ENCODE data around the gene MACROH2A1. TPM values are rescaled to one million over a fixed set of nuclear protein-coding genes. Genes with fewer than 3 reads are reported as not detected.
A peak's percentile ranks its signal among the peaks of the same experiment; 100 is the strongest.

The MACROH2A1 gene
- total and polyA plus RNA-seq, 5 experiments from 2014 or later: 96.3 to 121 (median 101) TPM

DNA sequence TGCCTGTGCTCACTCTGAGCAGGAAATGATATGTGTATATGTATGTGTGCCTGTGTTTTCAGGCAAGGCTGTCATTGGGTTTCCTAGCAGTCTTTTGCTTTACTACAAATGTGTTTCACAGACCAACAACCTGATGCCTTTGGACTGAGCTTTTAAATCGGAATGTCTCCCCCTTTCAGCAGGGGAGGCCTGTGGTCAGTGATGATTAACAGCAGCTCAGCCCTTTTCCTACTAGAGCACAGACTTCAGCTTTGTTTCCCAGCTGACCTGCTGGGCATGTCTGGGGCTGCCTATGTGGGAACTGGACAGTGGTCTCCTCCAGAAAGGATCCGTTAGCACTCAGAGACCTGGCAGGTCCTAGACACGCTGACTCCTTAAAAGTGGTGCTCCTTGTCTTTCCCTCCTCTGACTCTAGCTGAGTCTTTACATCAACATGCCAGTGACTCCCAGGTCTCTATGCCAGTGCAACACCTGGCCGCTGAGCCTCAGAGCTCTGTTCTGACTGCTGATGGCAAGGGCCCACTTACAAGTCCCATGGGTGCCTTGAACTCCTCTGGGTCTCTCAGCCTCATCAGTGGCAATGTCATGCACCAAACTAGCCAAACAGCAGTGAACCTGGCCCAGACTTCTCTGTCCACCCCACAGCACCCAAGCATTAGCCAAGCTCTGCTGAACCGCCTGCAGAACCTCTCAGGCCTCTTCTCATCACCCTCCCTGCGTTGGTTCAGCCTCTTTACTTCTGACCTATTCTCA is 7.7 kb downstream of the MACROH2A1 start:
- POLR2A ChIA-PET: no interaction called here
- peak overlapping the region in 1 of 10 donors; percentile 2 for H3K4me3 Mint-ChIP-seq
- DNase-seq (no peak), ATAC-seq (no peak)
- H3K36me3 Mint-ChIP-seq: peaks cover 6 to 56% (median 13%) of the 10 kb centered on the region in 3 donors
- peak overlapping the region in 6 of 10 donors; percentile 8 to 72 (median 44) for H3K27ac Mint-ChIP-seq
- H3K4me1 Mint-ChIP-seq: peaks cover 45 to 95% (median 92%) of the 10 kb centered on the region in 4 donors
- H3K27me3 Mint-ChIP-seq: no peaks in the 10 kb centered on the region
- H3K9me3 Mint-ChIP-seq: no peaks in the 10 kb centered on the region

- Mint-ChIP-seq H3K27ac (no peak overlapping the region), H3K4me3 (no peak overlapping the region), H3K4me1 (peaks cover 36 to 85% (median 82%) of the 10 kb centered on the region in 4 donors), H3K36me3 (peaks cover 6 to 68% (median 15%) of the 10 kb centered on the region in 3 donors), H3K9me3 (no peaks in the 10 kb centered on the region), H3K27me3 (no peaks in the 10 kb centered on the region)
- DNase-seq (no peak), ATAC-seq (no peak)
- POLR2A ChIA-PET: no interaction called here
Measured at GRCh38 chr5:135388860-135389435, 10.1 kb downstream of the MACROH2A1 start.

- DNase-seq: no peak
- H3K4me1 Mint-ChIP-seq: peaks cover 33 to 78% (median 77%) of the 10 kb centered on the region in 4 donors
- no peak overlapping the region for H3K4me3 Mint-ChIP-seq
- ATAC-seq: no peak
- H3K27me3 Mint-ChIP-seq: no peaks in the 10 kb centered on the region
- peak overlapping the region in 2 of 10 donors; percentile 43 to 56 for H3K27ac Mint-ChIP-seq
- H3K9me3 Mint-ChIP-seq: no peaks in the 10 kb centered on the region
- peaks cover 10 to 72% (median 24%) of the 10 kb centered on the region in 3 donors for H3K36me3 Mint-ChIP-seq
- POLR2A ChIA-PET: no interaction called here
Measured at GRCh38 chr5:135387629-135387960, 11.4 kb downstream of the MACROH2A1 start.

- peak overlapping the region in 3 of 10 donors; percentile 2 to 56 (median 43) for H3K27ac Mint-ChIP-seq
- ATAC-seq (no peak), DNase-seq (no peak)
- H3K9me3 Mint-ChIP-seq: no peaks in the 10 kb centered on the region
- POLR2A ChIA-PET: no interaction called here
- peaks cover 16 to 72% (median 28%) of the 10 kb centered on the region in 3 donors for H3K36me3 Mint-ChIP-seq
- peak overlapping the region in 1 of 10 donors; percentile 1 for H3K4me3 Mint-ChIP-seq
- no peaks in the 10 kb centered on the region for H3K27me3 Mint-ChIP-seq
- peaks cover 34 to 77% (median 77%) of the 10 kb centered on the region in 4 donors for H3K4me1 Mint-ChIP-seq
Measured at GRCh38 chr5:135386886-135387628, 12.0 kb downstream of the MACROH2A1 start.

DNA sequence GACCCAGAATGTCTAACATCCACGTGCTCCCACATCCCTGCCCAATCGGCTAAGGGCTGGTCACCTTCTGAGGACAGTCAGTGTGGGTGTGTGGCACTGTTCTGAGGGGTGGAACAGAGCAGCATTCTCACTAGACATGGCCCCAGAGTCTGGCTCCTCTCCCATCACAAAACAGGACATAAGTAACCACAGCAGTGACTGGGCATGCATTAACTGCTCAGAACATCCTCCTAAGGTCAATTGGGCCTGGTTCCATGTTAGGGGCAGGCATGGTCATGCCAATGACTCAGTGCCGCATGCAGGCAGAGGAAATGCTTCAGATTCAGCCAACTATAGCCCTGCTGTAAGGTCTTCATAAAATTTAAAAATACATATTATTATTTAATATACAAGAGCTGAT is 12.9 kb downstream of the MACROH2A1 start:
- DNase-seq: no peak
- no peak for ATAC-seq
- Mint-ChIP-seq H3K4me3 (no peak overlapping the region), H3K36me3 (peaks cover 17 to 76% (median 28%) of the 10 kb centered on the region in 3 donors), H3K9me3 (no peaks in the 10 kb centered on the region), H3K4me1 (peaks cover 27 to 70% (median 68%) of the 10 kb centered on the region in 4 donors), H3K27ac (peak overlapping the region in 2 of 10 donors; percentile 19 to 38), H3K27me3 (no peaks in the 10 kb centered on the region)
- POLR2A ChIA-PET: no interaction called here

DNA sequence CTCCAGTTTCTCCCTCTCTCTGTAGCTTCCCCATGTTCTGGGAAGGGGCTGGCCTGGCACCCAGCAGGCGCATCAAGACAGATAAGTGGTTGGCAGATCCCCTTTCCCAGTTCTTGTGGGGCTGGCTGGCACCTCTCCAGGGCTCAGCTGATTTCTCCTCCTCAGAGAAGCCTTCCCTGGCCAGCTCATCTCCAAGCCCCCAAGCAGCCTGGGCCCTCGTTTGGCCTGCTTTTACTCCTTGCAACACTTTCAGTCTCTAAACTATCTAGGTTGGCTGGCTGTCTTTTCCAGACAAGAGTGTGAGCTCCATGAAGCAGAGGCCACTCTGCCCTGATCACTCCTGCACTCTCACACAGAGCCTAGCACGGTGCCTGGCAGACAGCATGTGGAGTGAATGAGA is 13.5 kb downstream of the MACROH2A1 start:
- Mint-ChIP-seq H3K4me1 (peaks cover 27 to 67% (median 65%) of the 10 kb centered on the region in 4 donors), H3K27ac (peak overlapping the region in 3 of 10 donors; percentile 15 to 38 (median 19))
- POLR2A ChIA-PET: no interaction called here

DNA sequence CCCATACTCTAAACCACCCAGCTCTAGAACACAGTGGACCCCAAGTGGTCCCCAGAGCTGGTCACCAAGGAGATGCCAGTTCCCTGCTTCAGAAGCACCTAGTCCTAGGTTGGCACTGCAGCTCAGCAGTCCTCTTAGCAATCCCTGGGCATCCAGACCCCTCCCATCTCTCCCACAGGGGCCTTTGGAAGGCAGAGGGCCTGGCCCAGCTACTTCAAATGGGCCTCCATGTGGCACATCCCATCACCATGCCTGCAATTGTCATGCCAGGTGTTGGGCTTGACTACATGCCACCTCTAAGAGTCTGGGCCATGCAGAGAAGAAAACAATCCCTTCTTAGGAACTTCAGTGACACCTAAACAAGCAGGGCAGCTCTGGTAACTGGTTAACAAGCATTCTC is 14.1 kb downstream of the MACROH2A1 start:
- Mint-ChIP-seq H3K27me3 (no peaks in the 10 kb centered on the region), H3K4me1 (peaks cover 23 to 64% (median 61%) of the 10 kb centered on the region in 4 donors), H3K9me3 (no peaks in the 10 kb centered on the region), H3K36me3 (peaks cover 17 to 84% (median 28%) of the 10 kb centered on the region in 3 donors), H3K27ac (peak overlapping the region in 2 of 10 donors; percentile 7 to 19), H3K4me3 (no peak overlapping the region)
- ATAC-seq: no peak
- POLR2A ChIA-PET: interaction anchor here (1.1 kb wide), 1 partner anchor 9 kb away, joined by 3 read pairs; no protein-coding TSS in a partner anchor
- DNase-seq: no peak

More for the DNA sequence above, 13.5 kb downstream of the MACROH2A1 start:
- Mint-ChIP-seq H3K27me3 (no peaks in the 10 kb centered on the region), H3K9me3 (no peaks in the 10 kb centered on the region), H3K36me3 (peaks cover 17 to 81% (median 28%) of the 10 kb centered on the region in 3 donors), H3K4me3 (no peak overlapping the region)
- DNase-seq: no peak
- ATAC-seq: no peak

- Mint-ChIP-seq H3K36me3 (peaks cover 17 to 84% (median 32%) of the 10 kb centered on the region in 3 donors), H3K4me3 (no peak overlapping the region), H3K27ac (no peak overlapping the region), H3K4me1 (peaks cover 25 to 65% (median 61%) of the 10 kb centered on the region in 4 donors), H3K27me3 (no peaks in the 10 kb centered on the region), H3K9me3 (no peaks in the 10 kb centered on the region)
- POLR2A ChIA-PET: interaction anchor here (0.7 to 1.1 kb wide), 2 partner anchors 10 to 40 kb away, joined by 3 to 5 read pairs; no protein-coding TSS in a partner anchor
- DNase-seq (no peak), ATAC-seq (no peak)
Measured at GRCh38 chr5:135383803-135384495, 15.1 kb downstream of the MACROH2A1 start.

DNA sequence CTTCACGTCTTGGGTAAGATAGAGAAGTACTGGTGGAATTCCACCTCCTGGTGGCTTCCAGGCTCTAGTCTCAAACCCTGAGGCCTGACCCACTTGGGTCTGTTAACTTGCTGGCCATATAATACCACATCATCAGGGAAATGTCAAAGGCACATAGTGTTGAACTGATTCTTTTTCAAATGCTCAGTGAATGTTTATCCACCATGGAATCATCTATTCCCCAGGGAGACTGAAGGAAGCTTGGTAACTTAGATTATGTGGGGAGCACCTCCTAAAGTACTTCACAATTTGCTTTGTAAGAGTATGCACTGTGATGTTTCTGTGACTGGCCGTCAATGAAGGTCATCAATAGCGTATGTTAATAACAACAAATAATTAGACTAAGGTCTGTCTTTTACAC is 16.1 kb downstream of the MACROH2A1 start:
- H3K27ac Mint-ChIP-seq: peak overlapping the region in 2 of 10 donors; percentile 25 to 37
- POLR2A ChIA-PET: no interaction called here
- H3K4me3 Mint-ChIP-seq: no peak overlapping the region
- no peaks in the 10 kb centered on the region for H3K27me3 Mint-ChIP-seq
- H3K4me1 Mint-ChIP-seq: peaks cover 24 to 65% (median 61%) of the 10 kb centered on the region in 4 donors
- no peaks in the 10 kb centered on the region for H3K9me3 Mint-ChIP-seq
- ATAC-seq: no peak
- no peak for DNase-seq
- peaks cover 11 to 84% (median 27%) of the 10 kb centered on the region in 3 donors for H3K36me3 Mint-ChIP-seq

DNA sequence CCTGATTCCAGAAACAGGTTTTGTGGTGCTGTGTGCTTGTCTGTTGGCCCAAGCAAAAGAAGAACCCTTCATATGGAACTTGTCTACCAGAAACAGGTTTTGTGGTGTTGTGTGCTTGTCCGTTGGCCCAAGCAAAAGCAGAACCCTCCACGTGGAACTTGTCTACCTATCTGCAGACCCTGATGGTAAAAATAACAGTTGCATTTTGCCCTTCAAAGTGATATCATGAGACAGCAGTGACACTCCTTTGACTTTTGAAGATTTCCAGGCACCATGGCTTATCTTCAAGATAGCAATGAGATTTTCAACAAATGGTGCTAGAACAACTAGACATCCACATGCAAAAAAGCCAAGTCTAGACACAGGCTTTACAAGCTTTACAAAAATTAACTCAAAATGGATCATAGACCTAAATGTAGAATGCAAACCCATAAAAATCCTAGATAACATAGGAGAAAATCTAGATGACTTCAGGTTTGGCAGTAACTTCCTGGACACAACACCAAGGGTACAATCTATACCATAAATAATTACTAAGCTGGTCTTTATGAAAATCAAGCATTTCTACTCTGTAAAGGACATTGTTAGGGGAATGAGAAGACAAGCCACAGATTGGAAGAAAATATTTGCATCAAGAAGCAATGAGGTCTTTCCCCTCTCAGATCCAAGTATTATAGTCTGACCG is 16.8 kb downstream of the MACROH2A1 start:
- Mint-ChIP-seq H3K27me3 (no peaks in the 10 kb centered on the region), H3K4me3 (no peak overlapping the region), H3K36me3 (peaks cover 11 to 84% (median 27%) of the 10 kb centered on the region in 3 donors), H3K9me3 (no peaks in the 10 kb centered on the region), H3K27ac (peak overlapping the region in 1 of 10 donors; percentile 25), H3K4me1 (peaks cover 22 to 66% (median 61%) of the 10 kb centered on the region in 4 donors)
- no peak for ATAC-seq
- POLR2A ChIA-PET: no interaction called here
- DNase-seq: no peak

DNA sequence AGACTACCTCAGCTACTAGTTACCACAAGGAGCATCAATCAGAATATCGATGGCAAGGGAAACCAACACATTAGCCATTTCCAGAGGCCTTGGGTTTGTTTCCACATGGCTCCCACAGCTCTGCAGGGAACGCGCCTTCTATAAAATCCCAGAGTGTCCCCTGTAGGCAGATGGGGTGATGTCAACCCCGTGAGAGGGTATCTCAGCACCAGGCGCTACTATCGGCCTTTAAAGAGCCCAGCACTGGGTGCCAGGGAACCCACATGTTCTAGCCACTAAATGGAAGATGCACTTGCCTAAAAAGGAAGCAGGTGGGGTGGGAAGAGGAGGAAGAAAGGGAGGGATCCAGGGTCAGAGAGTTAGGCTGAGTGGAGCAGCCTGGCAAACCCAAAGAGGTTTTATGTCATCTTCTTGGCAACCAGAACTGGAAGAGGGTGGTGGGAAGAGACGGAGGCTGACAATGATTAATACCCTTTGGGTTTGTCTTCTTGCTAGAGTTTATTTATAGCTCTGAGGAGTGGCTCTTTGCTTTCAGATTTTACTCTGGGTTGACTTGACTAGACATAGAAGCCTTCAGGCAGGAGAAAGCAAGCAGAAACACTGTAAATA is 19.9 kb downstream of the MACROH2A1 start:
- Mint-ChIP-seq H3K9me3 (no peaks in the 10 kb centered on the region), H3K4me1 (peaks cover 32 to 66% (median 64%) of the 10 kb centered on the region in 4 donors), H3K4me3 (peak overlapping the region in 1 of 10 donors; percentile 1), H3K27ac (peak overlapping the region in 5 of 10 donors; percentile 33 to 86 (median 49)), H3K36me3 (peaks cover 11 to 92% (median 25%) of the 10 kb centered on the region in 3 donors), H3K27me3 (no peaks in the 10 kb centered on the region)
- DNase-seq (no peak), ATAC-seq (no peak)
- POLR2A ChIA-PET: interaction anchor here (1.3 kb wide), 1 partner anchor 9 kb away, joined by 3 read pairs; no protein-coding TSS in a partner anchor
